Fibroblast of peridontal ligament (primary cell): Measurements from ENCODE around the gene PTPRN2.
"Not testable (repeated sequence)": the region's sequence is repeated elsewhere in the genome, so short reads cannot be mapped to it uniquely, and the experiment has no call there.

Experiments
- DNase-seq: peaks from one replicate; pipeline ENCODE4 v3.0.0-alpha.2; 2010; ENCODE audit errors: extremely low read depth

Gene PTPRN2

GRCh38 chr7:157780312-157780711, 807.3 kb downstream of the PTPRN2 start:
- DNase-seq = no peak

DNA sequence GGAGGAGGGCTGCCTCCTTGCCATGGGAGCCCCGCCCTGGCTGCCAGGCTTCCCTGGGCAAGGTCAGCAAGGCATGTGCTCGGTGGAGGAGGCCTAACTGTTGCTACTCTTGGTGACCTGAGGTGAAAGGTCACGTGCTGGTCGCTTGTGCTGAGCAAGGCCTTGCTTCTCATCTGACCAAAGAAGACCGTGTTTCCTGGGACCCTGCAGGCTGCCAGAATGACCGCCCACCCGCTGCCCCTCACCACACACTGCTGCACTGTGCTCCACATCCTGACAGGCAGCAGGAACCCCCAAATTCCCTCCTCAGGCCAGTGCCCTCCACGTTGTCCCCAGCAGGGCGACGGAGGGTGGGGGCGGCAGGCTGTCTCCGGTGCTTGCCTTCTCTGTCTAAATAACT, 808.4 kb downstream of the PTPRN2 start:
- DNase-seq = no peak

- not testable (repeated sequence) for DNase-seq
These were observed 810.3 kb downstream of the PTPRN2 start for GRCh38 chr7:157777194-157777762.

DNA sequence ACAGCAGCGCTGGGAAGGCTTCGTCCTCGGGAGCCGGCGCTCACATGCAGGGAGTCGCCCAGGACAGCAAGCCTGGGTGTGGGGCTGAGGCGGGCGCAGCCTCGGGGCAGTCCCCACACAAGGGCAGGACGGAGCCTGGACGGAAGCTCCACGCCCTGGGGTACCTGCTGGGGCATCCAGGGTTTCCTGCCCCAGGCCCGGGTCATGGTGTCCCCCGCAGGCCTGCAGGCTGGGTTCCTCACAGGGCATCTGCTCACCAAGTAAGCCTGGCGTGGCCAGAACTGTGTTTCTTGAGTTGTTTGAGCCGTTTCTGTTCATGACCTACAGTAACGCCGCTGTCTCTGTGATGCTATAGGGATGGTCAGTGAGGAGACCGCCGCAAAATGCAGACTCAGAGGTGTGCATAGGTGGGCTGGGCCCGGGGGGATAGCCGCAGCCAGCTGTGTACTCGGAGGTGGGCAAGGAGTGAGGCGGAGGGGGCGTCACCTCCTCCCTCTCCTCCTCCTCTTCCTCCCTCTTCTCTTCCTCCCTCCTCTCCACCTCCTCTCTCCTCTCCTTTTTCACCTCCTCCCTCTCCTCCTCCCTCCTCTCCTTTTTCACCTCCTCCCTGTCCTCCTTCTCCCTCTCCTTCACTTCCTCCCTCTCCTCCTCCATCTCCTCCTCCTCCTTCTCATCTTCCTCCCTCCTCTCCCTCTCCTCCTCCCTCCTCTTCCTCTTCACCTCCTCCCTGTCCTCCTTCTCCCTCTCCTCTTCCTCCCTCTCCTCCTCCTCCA, 811.9 kb downstream of the PTPRN2 start:
- DNase-seq = no peak

DNA sequence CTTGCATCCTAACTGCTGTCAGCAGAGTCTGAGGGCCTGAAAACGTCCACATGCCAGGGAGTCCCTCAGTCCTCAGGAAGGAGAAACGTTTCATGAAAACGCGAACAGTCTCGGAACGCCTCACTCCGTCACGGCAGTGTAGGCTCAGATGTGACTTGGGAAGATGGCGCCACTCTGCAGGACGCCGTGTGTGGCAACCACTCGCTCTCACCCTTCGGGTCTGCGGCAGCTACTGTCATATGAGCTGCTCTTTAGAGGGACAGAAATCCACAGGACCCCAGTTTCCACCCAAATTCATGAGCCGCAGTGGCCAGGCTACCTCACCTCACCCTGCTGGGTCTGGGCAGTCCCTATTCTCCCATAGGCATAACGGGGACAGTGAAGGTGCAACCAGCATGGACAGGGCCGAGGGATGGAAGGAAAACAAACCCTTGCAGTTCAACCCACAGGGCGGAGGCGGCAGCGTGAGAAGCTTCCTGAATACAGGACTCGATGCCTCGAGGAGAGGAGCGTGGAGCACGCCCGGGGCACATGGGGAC, 812.5 kb downstream of the PTPRN2 start:
- no peak for DNase-seq

GRCh38 chr7:157774495-157774894, 813.1 kb downstream of the PTPRN2 start:
- no peak for DNase-seq

GRCh38 chr7:157773361-157773760, 814.3 kb downstream of the PTPRN2 start:
- DNase-seq = no peak

- no peak for DNase-seq
These were observed 815.0 kb downstream of the PTPRN2 start for GRCh38 chr7:157772486-157773130.

DNA sequence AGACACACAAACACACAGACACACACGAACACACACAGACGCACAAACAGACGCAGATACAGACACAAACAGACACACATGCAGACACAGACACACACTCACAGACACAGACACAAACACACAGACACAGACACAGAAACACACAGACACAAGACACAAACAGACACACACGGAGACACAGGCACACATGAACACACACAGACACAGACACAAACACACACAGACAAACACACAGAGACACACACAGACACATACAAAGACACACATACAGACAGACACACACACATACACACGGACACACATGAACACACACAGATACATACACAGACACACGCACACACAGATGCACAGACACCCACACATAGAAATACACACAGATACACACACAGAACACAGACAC, 815.9 kb downstream of the PTPRN2 start:
- no peak for DNase-seq

- DNase-seq = no peak
These were observed 816.8 kb downstream of the PTPRN2 start for GRCh38 chr7:157770716-157771320.

- no peak for DNase-seq
These were observed 818.0 kb downstream of the PTPRN2 start for GRCh38 chr7:157769526-157770215.

DNA sequence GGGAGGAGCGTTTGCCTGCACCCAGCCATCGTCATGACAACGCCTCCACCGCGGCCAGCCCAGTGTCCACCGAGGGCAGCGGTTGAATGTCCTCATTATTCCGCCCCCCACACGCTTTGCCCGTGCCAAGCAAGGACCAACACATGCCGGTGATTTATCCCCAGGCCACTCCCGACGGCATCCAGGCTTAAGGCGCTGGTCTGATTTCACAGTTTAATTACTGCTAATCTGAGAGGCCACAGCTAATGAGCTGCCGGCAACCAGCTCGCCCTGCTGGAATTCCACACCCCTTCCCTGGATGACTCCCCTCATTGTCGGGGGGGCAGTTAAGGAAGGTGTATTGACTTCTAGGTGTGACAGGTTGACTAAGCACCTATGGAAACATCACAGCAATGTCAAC, 818.5 kb downstream of the PTPRN2 start:
- DNase-seq = no peak

DNA sequence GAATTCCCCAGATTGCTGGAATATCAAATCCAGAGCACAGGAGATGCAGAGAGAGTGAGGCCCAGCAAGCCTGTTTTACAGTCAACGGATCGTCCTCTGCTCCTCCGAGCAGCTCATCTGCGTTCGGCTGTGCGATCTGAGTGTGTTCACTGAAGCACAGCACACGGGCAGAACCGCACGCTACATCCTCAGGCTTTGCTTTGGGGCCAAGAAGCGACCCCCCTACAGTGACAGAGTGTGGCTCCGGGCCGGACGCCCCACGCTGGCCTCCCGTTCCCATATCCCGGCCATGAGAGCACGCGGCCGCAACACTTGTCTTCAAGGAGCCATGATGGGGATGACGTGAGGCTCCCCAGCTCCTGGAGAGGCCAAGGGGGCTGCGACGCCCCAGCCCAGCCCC, 819.4 kb downstream of the PTPRN2 start:
- DNase-seq = no peak

DNA sequence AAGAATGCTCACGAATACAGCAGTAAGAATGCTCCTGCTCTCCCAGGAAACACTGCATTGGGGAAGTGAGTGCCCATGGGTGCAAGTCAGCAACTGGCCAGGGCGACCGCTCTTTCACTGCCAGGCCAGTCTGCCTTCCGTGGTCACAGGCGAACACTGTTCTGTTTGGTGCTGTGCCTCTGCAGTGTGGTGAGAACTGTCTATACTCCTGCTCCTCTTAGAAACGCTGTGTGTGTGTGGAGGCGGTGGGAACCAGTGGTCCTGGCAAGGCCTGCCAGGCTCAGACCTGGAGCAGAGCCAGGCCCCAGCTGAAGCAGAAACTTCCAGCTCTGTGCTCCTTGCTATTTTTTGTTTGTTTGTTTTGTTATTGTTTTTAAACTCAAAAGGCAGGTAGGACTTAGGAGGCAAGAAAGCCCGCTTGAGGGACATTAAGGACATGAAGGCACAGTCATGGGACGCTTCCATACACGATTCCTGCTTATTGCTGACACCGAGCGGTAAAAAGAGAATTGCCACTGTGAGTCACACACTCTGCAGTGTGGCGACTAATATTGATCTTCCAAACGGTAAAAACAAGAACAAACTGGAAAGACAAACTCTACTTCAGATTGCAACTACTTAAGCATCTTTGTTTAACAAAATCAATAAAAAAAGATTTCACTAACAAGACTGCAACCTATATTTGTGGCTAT, 820.0 kb downstream of the PTPRN2 start:
- DNase-seq = no peak

DNA sequence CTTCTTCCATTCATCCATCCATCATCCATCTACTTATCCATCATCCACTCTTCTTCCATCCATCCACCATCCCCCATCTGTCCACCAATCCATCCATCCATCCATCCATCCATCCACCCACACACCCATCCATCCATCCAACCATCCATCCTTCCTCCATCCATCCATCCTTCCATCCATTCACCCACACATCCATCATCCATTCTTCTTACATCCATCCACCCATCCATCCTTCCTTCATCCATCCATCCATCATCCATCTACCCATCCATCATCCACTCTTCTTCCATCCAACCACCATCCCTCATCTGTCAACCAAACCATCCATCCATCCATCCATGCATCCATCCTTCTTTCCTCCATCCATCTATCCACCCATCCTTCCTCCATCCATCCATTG, 821.5 kb downstream of the PTPRN2 start:
- DNase-seq = no peak

GRCh38 chr7:157764946-157765537, 822.6 kb downstream of the PTPRN2 start:
- DNase-seq = no peak

GRCh38 chr7:157764193-157764592, 823.4 kb downstream of the PTPRN2 start:
- no peak for DNase-seq

- no peak for DNase-seq
These were observed 824.2 kb downstream of the PTPRN2 start for GRCh38 chr7:157763279-157764000.

DNA sequence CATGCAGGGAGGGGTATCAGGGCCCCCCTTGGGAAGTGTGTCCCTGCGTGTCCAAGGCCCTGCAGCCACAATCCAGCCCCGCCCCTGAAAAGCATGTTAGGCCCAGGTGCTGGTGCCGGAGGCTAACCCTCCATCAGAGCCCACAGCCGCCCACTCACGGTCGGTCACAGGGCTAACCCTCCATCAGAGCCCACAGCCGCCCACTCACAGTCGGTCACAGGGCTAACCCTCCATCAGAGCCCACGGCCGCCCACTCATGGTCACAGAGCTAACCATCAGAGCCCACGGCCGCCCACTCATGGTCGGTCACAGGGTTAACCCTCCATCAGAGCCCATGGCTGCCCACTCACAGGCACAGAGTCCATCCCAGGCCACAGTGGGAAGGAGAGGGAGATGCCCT, 824.8 kb downstream of the PTPRN2 start:
- DNase-seq = no peak
